GM18858 (cell line): ENCODE measurements around the gene ALKBH7.

Source experiments
- ATAC-seq: cut with Tn5 transposase; IDR thresholded peaks from one replicate; pipeline ENCODE4 v1.9.1; 2021; ENCODE audit not compliant: unreplicated experiment

The ALKBH7 gene

GRCh38 chr19:6364353-6364752, 8.2 kb upstream of the ALKBH7 start:
- ATAC-seq = no peak

GRCh38 chr19:6373096-6373812, 660 bp downstream of the ALKBH7 start:
- no peak for ATAC-seq

DNA sequence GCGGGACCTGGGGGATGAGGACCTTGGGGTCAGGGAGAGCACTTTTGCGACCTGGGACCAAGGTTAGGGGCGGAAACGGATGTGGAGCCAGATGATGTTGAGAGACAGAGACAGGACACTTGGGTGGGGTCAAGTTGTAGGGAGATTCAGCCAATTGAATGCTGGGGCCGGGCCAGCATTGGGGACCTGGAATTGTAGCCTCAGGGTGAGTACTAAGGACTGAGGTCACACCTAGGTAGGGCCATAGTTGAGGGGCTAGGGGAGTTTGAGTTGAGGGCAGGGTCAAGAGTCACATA, 1.2 kb downstream of the ALKBH7 start:
- no peak for ATAC-seq

DNA sequence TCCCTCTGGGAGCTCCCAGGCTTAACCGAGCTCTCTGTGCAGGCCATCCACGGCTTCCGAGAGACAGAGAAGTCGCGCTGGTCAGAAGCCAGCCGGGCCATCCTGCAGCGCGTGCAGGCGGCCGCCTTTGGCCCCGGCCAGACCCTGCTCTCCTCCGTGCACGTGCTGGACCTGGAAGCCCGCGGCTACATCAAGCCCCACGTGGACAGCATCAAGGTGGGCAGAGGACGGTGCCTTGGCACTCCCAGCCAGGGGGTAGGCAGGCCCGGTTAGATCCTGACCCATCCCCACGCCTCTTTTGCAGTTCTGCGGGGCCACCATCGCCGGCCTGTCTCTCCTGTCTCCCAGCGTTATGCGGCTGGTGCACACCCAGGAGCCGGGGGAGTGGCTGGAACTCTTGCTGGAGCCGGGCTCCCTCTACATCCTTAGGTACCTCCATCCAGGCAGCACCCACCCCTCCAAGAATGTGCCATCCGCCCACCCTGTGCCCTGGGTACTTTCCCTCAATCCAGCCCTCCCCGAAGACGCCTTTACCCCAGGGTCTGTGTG, 1.6 kb downstream of the ALKBH7 start:
- no peak for ATAC-seq

DNA sequence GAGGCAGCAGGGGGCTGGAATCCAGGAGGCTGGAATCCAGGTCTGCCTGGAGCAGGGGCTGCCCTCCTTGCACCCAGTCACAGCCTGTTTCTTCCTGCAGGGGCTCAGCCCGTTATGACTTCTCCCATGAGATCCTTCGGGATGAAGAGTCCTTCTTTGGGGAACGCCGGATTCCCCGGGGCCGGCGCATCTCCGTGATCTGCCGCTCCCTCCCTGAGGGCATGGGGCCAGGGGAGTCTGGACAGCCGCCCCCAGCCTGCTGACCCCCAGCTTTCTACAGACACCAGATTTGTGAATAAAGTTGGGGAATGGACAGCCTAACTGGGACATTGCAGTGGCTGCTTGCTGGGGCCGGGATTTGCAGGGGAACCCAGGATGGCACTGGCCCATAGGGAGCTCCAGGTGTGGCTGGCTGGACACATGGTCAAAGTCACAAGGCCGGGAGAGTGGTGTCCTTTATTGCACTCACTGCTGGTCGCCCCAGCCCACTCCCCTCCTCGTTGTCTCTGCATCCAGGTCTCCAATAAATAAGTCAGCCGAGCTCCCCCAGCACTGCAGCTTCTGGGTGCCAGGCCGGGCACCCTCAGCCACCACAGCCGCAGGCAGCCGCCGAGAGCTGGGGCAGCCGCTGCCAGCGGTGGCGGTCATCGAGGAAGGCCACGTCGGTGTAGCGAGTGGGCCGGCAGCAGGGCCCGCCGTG, 2.3 kb downstream of the ALKBH7 start:
- no peak for ATAC-seq

GRCh38 chr19:6375411-6376010, 2.9 kb downstream of the ALKBH7 start, which contains the start of gene PSPN:
Gene PSPN (minus strand): TSS chr19:6375933. CDS start chr19:6375849, 84 bp downstream.
- no peak for ATAC-seq

- ATAC-seq = no peak
Measured at GRCh38 chr19:6376512-6377190, 4.1 kb downstream of the ALKBH7 start.

DNA sequence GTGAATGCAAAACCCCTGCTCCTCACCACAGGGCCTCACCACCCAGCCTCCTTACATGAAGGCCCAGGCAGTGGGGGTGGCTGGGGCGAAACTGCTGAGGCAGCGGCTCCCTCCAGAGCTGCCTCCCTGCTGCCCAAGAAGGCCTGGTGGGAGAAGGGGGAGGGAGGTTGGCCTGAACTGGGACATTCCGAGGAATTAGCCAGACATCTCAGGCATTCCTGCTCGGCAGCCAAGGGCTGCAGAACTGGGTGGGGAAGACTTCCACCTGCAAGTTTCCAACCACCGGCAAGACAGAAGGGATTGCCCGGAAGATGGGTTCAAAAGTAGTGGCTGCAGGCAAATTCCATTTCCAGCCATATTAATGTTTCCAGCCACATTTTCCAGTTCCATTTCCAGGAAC, 5.4 kb downstream of the ALKBH7 start:
- no peak for ATAC-seq

GRCh38 chr19:6378486-6378885, 5.9 kb downstream of the ALKBH7 start:
- no peak for ATAC-seq

- no peak for ATAC-seq
Measured at GRCh38 chr19:6379744-6380143, 7.2 kb downstream of the ALKBH7 start.

GRCh38 chr19:6381030-6381750, 8.6 kb downstream of the ALKBH7 start:
- ATAC-seq = no peak

GRCh38 chr19:6383188-6383587, 10.6 kb downstream of the ALKBH7 start:
- no peak for ATAC-seq

DNA sequence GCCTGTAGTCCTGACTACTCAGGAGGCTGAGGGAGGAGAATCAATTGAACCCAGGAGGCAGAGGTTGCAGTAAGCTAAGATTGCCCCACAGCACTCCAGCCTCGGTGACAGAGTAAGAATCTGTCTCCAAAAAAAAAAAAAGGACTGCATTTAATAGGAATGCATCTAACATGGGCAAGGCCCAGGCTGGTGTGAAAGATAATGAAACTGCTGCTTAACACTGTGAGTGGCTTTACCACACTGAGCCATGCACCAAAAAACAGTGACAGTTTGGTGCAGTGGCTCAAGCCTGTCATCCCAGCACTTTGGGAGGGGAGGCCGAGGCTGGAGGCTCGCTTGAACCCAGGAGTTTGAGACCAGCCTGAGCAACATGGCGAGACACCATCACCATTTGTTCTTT, 11.8 kb downstream of the ALKBH7 start:
- ATAC-seq = no peak

DNA sequence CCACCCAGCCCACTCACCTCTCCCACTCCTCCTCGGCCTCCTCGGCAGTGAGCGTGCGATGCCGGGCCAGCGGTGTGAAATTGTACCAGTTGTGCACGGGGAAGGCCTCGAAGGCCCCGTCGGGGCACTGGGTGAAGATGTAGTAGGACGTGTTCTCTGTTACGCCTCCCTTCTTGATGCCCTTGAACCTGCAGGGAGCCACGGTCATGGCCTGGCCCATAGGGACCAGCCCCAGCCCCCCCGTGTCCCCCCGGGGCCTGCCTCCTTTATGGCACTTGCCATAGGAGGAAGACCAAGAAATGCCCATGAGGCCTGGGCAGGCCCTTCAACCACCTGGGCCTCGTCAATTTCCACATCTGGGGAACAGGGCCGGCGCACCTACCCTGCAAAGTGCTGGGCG, 14.8 kb downstream of the ALKBH7 start:
- ATAC-seq = no peak

DNA sequence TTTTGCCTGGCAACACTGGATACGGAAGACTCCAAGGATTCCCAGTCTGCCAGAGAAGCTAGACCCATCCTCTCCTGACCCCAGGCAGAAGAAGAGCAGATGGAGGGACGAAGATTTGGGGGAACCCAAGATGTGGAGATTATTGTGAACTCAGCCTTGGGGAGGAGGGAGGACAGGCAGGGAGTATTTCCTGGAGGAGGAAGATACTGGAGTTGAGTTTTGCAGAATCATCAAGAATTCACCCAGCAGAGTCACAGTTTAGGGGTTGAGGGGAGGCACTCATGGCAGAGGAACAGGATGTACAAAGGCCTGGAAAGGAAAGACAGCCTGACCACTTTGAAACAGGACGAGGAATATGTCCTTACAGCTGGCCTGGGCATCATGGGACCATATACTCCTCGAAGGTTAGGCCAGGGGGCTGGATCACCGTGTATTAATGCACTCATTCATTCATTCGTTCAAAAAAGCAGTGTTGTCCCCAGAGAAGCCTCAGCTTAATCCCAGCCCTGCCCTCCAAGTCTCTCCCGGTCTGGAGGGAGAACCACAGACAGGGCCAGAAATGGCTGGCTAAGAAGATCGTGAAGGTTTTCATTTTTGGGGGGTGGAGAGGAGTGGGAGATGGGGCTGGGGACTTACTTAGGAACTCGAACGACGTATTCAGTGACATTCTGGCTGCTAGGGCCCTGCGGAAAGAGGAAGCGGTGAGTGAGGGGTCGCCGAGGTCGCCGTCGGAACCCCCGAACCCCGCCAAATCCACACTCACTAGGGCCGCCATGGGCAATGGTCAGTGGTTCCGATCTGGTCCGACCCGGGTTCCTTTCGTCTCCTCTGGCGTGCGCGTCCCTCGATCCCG, 19.9 kb downstream of the ALKBH7 start:
- ATAC-seq = no peak

- peak; percentile 60 for ATAC-seq
Measured at GRCh38 chr19:6393074-6393982, 20.7 kb downstream of the ALKBH7 start, which contains the start of gene GTF2F1. Gene GTF2F1 (minus strand): TSS chr19:6393164. CDS start chr19:6392995, 169 bp downstream.

DNA sequence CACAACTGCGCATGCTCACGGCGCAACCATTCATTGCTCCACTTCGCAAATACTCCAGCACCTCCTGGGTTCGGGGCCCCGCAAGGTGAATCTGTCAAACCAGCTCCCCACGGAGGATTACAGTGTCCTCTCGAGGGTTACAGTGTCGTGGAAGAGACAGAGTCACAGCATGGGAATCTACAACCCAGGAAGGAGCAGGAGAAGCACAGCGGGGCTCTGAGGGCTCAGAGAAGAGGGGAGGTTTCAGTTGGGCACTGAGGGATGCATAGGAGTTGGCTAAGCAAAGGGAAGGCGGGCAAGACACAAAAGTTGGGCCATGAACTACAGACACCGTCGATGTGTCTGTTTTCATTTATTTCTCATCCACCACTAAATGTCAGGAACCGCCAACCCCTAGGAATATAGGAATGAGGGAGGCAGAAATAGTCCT, 21.4 kb downstream of the ALKBH7 start:
- no peak for ATAC-seq

- no peak for ATAC-seq
Measured at GRCh38 chr19:6394831-6395230, 22.2 kb downstream of the ALKBH7 start.

- ATAC-seq = no peak
Measured at GRCh38 chr19:6396305-6396704, 23.7 kb downstream of the ALKBH7 start.
